Endothelial cell of umbilical vein (primary cell): ENCODE data around the gene AKAP13. TPM values are rescaled to one million over a fixed set of nuclear protein-coding genes. Genes with fewer than 3 reads are reported as not detected.

Source experiments
- BruUV-seq: library from RNA; stranded (reverse); fragments of 400-500 nt; replicated peaks from 2 replicates; lab custom pipeline; 2021; lab: Mats Ljungman, UMichigan
- CTCF ChIA-PET: fragments of 300-600, 350-600 bp; sonication (Branson Sonifier 250); formaldehyde crosslinking; loops from one replicate; lab custom pipeline; 2021; ENCODE audit warnings: antibody characterized with exemption, inconsistent platforms; lab: Charles Lee
- POLR2A ChIA-PET: fragments of 300-600, 350-600 bp; sonication (Branson Sonifier 250); formaldehyde crosslinking; loops from one replicate; lab custom pipeline; 2021; ENCODE audit warnings: antibody characterized with exemption, inconsistent platforms; lab: Charles Lee
- DNase-seq: peaks from one replicate; pipeline ENCODE4 v3.0.0-alpha.2; 2011; ENCODE audit warnings: low read depth, low spot score
- FAIRE-seq: peaks from 2 replicates; lab custom pipeline; 2011; peaks lifted over from hg19 to GRCh38; lab: Jason Lieb, UNC
- H2AFZ ChIP-seq: 2 replicates; pipeline ENCODE4 v1.6.0; 2012; ENCODE audit warnings: low read depth, low read length, control low read depth, inconsistent platforms
- H3K27ac ChIP-seq: 2 replicates; pipeline ENCODE4 v1.5.1; 2011; ENCODE audit warnings: low read depth, mild to moderate bottlenecking, control low read depth, low read length, moderate library complexity; ENCODE audit not compliant: insufficient read depth
- H3K27me3 ChIP-seq, 2 experiments: 2 replicates each; pipeline versions ENCODE4 v1.6.0 to v1.6.1; 2011; ENCODE audit warnings: low read length in 2 of 2, mixed read lengths in 1 of 2; ENCODE audit not compliant: control insufficient read depth in 2 of 2, insufficient read depth in 2 of 2
- H3K36me3 ChIP-seq, 2 experiments: 2 replicates in 1 of 2; 3 replicates in 1 of 2; pipeline ENCODE4 v1.5.1; 2011; ENCODE audit warnings: low read length in 2 of 2, mild to moderate bottlenecking in 1 of 2, moderate library complexity in 1 of 2; ENCODE audit not compliant: control insufficient read depth in 2 of 2, insufficient read depth in 2 of 2; ENCODE audit errors: extremely low read depth in 1 of 2
- H3K4me1 ChIP-seq: 3 replicates; pipeline ENCODE4 v1.5.1; 2011; ENCODE audit warnings: mild to moderate bottlenecking, low read length; ENCODE audit not compliant: control insufficient read depth, insufficient read depth; ENCODE audit errors: extremely low read depth
- H3K4me2 ChIP-seq: 2 replicates; pipeline ENCODE4 v1.6.1; 2011; ENCODE audit warnings: low read length, control low read depth, mixed read lengths; ENCODE audit not compliant: insufficient read depth
- H3K4me3 ChIP-seq, 3 experiments: fragments of 200-600 bp in 1 of 3; sonication (generic), shearing (Covaris generic) in 1 of 3; replicated peaks in 1 of 3; 2 replicates each; pipeline ENCODE4 v1.5.1; 2011 to 2016; ENCODE audit warnings: control low read depth in 3 of 3, low read length in 3 of 3, mild to moderate bottlenecking in 2 of 3, inconsistent platforms in 1 of 3, low read depth in 1 of 3, moderate library complexity in 1 of 3; ENCODE audit not compliant: insufficient read depth in 1 of 3
- H3K79me2 ChIP-seq: 2 replicates; pipeline ENCODE4 v1.6.0; 2012; ENCODE audit warnings: low read length, inconsistent platforms; ENCODE audit not compliant: control insufficient read depth, insufficient read depth
- H3K9ac ChIP-seq: replicated peaks from 2 replicates; pipeline ENCODE3; 2011; ENCODE audit warnings: low read length, control low read depth; ENCODE audit not compliant: insufficient read depth; ENCODE audit errors: extremely low read depth
- H3K9me1 ChIP-seq: replicated peaks from 3 replicates; pipeline ENCODE4 v1.6.0; 2011; ENCODE audit warnings: mild to moderate bottlenecking, low read length; ENCODE audit not compliant: control insufficient read depth, insufficient read depth; ENCODE audit errors: extremely low read depth
- H3K9me3 ChIP-seq: replicated peaks from 2 replicates; pipeline ENCODE4 v1.5.1; 2012; ENCODE audit warnings: low read length, inconsistent platforms; ENCODE audit not compliant: control insufficient read depth, insufficient read depth
- H4K20me1 ChIP-seq: replicated peaks from 2 replicates; pipeline ENCODE3; 2011; ENCODE audit warnings: mild to moderate bottlenecking, low read length; ENCODE audit not compliant: control insufficient read depth, insufficient read depth; ENCODE audit errors: extremely low read depth
- CTCF ChIP-seq, 2 donors: IDR thresholded peaks; 1 replicate in 1 of 2; 2 replicates in 1 of 2; pipeline ENCODE4 v1.5.1; 2011; ENCODE audit warnings: low read length in 2 of 2, mild to moderate bottlenecking in 2 of 2, moderate library complexity in 2 of 2, control low read depth in 1 of 2, inconsistent platforms in 1 of 2, low read depth in 1 of 2; ENCODE audit not compliant: insufficient read depth in 1 of 2; ENCODE audit errors: extremely low read depth in 1 of 2
- EZH2 ChIP-seq: IDR thresholded peaks from 2 replicates; pipeline ENCODE4 v1.6.1; 2012; ENCODE audit warnings: borderline replicate concordance, low read depth, mild to moderate bottlenecking, moderate library complexity, low read length, inconsistent platforms; ENCODE audit not compliant: severe bottlenecking
- FOS ChIP-seq: IDR thresholded peaks from 2 replicates; pipeline ENCODE4 v1.6.1; 2011; ENCODE audit warnings: mild to moderate bottlenecking, low read length, moderate library complexity, borderline replicate concordance; ENCODE audit not compliant: insufficient read depth
- GATA2 ChIP-seq: IDR thresholded peaks from 2 replicates; pipeline ENCODE4 v1.7.0; 2011; ENCODE audit warnings: low read depth, mild to moderate bottlenecking, moderate library complexity, mixed read lengths, low read length; ENCODE audit not compliant: insufficient read length, insufficient read depth
- JUN ChIP-seq: IDR thresholded peaks from 2 replicates; pipeline ENCODE4 v1.6.1; 2011; ENCODE audit warnings: borderline replicate concordance, low read depth; ENCODE audit not compliant: insufficient read length, insufficient read depth
- MAX ChIP-seq: IDR thresholded peaks from 2 replicates; pipeline ENCODE4 v1.6.1; 2011; ENCODE audit not compliant: insufficient read depth, insufficient read length
- MYC ChIP-seq: IDR thresholded peaks from one replicate; pipeline ENCODE4 v1.6.1; 2011; ENCODE audit warnings: mild to moderate bottlenecking, low read depth, low read length
- POLR2A ChIP-seq: IDR thresholded peaks from 2 replicates; pipeline ENCODE4 v1.6.1; 2012; ENCODE audit warnings: low read depth, mild to moderate bottlenecking, control low read depth, low read length
- POLR2AphosphoS5 ChIP-seq: IDR thresholded peaks from 2 replicates; pipeline ENCODE4 v1.6.1; 2012; ENCODE audit warnings: low read depth, mild to moderate bottlenecking, control low read depth, low read length, moderate library complexity; ENCODE audit not compliant: insufficient read depth
- dilution Hi-C: fragments of 300-500 bp; cut with MboI; formaldehyde crosslinking; loops from one replicate; pipeline ENCODE4 v1.15.0; 2019; ENCODE audit warnings: low sequenced_read_pairs; ENCODE audit not compliant: extremely low pct_ligation_motif_present
- intact Hi-C: fragments of 100-400 bp; cut with micrococcal nuclease; formaldehyde crosslinking; loops from one replicate; pipeline ENCODE4 v1.10.0; 2022
- polyA plus RNA-seq, 4 experiments: library from polyadenylated mRNA; depleted of rRNA in 3 of 4; stranded (reverse) in 3 of 4; unstranded in 1 of 4; fragments of >200 nt; gene quantifications; 2 replicates each; pipeline versions ENCODE4 v1.2.1 to v1.2.3, GENCODE V29; 2011 to 2012; ENCODE audit warnings: missing spikeins in 1 of 4
- total RNA-seq: library from RNA; stranded (reverse); gene quantifications from 2 replicates; pipeline ENCODE4 v1.2.3, GENCODE V29; 2021

The AKAP13 gene
- total and polyA plus RNA-seq, 2 donors (not counting 3 experiments of a cell fraction or from before 2014, with no cell fraction given) = 22.8 to 87.8 TPM

DNA sequence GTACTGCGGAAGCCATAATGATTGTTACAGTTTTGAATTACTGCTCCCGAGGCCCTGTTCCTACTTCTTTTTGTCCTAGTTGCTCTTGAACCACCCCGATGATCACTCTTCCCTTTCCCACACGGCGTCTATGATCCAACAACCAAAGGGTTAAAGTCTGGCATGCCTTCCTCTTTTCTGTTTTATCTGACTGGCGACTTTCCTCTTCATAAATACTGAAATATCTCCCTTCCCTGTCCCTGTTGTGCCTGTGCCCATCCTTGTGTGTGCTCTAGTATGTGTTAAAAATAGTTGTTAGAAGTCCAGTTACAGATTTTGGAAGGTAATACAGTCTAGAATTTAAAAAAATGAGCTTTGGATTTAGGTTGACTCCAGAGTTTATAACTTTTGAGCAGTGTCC lies 83.6 kb downstream of the AKAP13 start:
- ChIA-PET CTCF (no interaction called here), POLR2A (no interaction called here)
- Histone ChIP-seq H3K9me3 (no peaks in the 10 kb centered on the region), H3K27me3 (no peaks in the 10 kb centered on the region), H3K27ac (no peak overlapping the region), H3K4me3 (no peak overlapping the region), H3K4me1 (no peaks in the 10 kb centered on the region), H3K4me2 (no peak overlapping the region), H3K79me2 (peaks cover 35% of the 10 kb centered on the region), H4K20me1 (peaks cover 5% of the 10 kb centered on the region), H3K36me3 (no peaks in the 10 kb centered on the region), H2AFZ (no peak overlapping the region), H3K9ac (no peak overlapping the region), H3K9me1 (no peaks in the 10 kb centered on the region)
- DNase-seq (no peak), FAIRE-seq (no peak)
- dilution Hi-C loops (no loop called here), intact Hi-C loops (no loop called here)
- BruUV-seq = no TSS peak
- no peak for TF ChIP-seq MAX
- no peak for TF ChIP-seq FOS
- TF ChIP-seq JUN = no peak
- TF ChIP-seq EZH2 = no peak
- no peak for TF ChIP-seq GATA2
- no peak for TF ChIP-seq POLR2A
- no peak for TF ChIP-seq CTCF (IDR thresholded peaks at IDR 0.05; ENCODE audit: extremely low read depth in 1 of 2, insufficient read depth in 1 of 2, low read depth in 1 of 2, low read length in 2 of 2)
- no peak for TF ChIP-seq POLR2AphosphoS5
- TF ChIP-seq MYC = no peak
